GM18526 (cell line): ENCODE measurements around the gene ALDH1A1.

Source experiments
- POLR2A ChIP-seq: IDR thresholded peaks from 3 replicates; pipeline ENCODE4 v1.6.1; 2011; ENCODE audit not compliant: insufficient read length; ENCODE audit errors: extremely low read depth

The ALDH1A1 gene

DNA sequence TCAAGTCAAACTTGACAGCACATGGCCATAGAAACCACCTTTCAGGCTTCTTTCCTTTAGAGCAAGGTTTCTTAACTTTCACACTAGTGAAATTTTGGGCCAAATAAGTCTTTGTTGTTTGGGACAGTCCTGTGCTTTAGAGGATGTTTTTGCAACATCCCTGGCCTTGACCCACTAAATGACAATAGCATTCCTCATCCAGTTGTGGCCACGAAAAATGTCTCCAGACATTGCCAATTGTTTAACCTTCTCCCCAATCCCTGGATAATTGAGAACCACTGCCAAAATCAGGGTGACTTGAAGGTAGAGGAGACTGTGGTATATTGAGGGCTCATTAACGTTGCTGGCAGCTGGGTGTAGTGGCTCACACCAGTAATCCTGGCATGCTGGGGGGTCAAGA is 72.0 kb downstream of the ALDH1A1 start:
- no peak for TF ChIP-seq POLR2A

GRCh38 chr9:72875221-72875620 is 77.6 kb downstream of the ALDH1A1 start:
- no peak for TF ChIP-seq POLR2A

GRCh38 chr9:72874344-72874743 is 78.5 kb downstream of the ALDH1A1 start:
- no peak for TF ChIP-seq POLR2A

- TF ChIP-seq POLR2A = no peak
Observed at GRCh38 chr9:72873456-72873855, 79.4 kb downstream of the ALDH1A1 start.

- TF ChIP-seq POLR2A = no peak
Observed at GRCh38 chr9:72872718-72873117, 80.1 kb downstream of the ALDH1A1 start.

DNA sequence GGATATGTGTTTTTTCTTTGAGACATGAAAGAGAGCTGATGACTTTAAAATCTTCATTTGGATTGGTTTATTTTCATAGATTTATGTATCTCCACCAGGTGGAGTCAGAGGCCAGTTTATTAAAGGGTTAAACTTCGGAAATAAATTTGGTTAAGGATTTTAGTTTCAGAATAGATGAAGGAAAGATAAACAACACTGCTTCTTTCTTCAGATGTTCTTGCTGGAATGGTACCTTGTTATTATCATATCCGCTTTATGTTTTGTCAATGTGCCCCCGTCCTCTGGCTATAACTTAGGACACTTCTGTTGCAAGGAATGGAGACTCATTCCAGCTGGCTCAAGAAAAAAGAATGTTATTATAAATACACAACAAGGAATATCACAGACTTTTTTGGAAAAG is 81.2 kb downstream of the ALDH1A1 start:
- TF ChIP-seq POLR2A = no peak

DNA sequence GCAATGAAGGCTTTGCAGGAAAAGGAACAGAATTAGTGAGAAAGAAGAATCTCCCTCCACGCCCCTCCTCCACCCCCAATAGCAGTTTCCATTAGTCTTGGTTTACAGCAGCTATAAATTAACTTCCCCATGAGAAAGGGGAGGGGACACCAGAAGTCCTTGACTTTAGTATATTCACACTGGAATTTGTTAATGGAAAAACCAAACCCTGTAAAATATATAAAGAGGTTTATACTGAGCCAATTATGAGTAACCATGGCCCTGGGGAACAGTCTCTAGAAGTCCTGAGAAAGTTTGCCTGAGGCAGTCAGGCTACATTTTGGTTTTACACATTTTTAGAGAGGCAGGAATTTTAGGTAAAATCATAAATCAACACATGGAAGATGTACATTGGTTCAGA is 88.5 kb downstream of the ALDH1A1 start:
- no peak for TF ChIP-seq POLR2A

- no peak for TF ChIP-seq POLR2A
Observed at GRCh38 chr9:72863456-72864094, 89.3 kb downstream of the ALDH1A1 start.

GRCh38 chr9:72858089-72858912 is 94.6 kb downstream of the ALDH1A1 start:
- TF ChIP-seq POLR2A = no peak

DNA sequence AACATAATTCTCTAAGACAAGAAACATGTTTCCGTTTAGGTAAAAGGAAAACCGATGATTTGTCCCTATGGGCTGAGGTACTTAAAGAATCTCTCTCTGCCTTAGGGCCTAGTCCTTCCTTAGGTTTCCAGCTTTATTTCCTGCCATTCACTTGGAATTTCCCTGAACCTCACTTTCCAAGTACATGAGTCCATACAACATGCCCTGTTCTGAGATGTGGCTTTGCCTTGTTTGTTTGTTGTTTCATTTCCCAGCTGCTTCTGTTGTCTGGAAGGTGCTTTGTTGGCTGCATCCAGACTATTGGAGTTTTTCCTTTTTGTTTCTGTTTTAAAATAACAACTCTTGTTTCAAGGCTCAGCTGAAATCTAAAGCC is 95.2 kb downstream of the ALDH1A1 start:
- TF ChIP-seq POLR2A = no peak

DNA sequence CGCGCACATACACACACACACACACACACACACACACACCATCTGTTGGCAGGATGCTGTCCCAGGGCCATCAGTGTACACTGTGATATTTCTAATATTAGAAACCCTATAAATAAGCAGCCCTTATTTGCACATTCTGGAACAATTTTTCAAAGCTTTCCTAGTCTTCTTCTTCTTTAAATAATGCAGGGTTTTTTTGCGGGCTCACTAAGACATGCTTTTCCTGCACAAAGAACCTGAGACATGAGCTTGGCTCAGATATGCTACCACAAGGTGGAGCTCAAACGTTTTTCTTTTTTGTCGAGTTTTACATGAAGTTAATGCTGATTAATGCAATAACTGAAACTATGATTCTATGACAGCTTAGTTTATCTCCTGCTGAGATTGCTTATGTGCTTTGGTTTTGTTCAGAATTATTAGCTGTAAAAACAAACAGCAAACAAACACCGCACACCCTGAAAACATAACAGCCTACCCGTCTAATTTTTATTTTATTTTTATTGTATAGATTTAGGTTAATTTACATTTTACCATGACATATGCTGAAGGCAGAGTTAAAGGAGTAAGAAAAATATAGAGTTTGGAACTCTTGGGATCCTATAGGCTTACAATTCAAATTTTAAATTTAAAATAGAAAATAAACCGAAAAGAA is 95.8 kb downstream of the ALDH1A1 start:
- TF ChIP-seq POLR2A = no peak

- TF ChIP-seq POLR2A = no peak
Observed at GRCh38 chr9:72855890-72856523, 96.8 kb downstream of the ALDH1A1 start.

DNA sequence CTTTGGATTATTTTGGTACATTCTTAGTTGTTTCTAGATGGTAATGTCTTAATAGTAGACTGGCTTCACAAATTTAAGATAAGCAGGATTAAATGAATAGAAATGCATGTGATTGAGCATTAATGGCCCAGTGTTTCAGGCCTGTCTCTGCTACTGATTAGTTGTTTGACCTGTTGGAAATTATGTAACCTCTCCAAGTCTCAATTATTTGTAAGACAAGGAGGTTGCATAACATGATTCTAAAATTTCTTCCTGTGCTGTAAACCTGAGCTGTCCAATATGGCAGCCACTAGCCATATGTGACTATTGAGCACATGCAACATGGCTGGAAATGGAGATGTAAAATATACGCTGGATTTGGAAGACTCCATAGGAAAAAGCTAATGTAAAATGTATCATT is 97.5 kb downstream of the ALDH1A1 start:
- no peak for TF ChIP-seq POLR2A
